Measurements from ENCODE around the gene HACL1. TPM values are rescaled to one million over a fixed set of nuclear protein-coding genes. Genes with fewer than 3 reads are reported as not detected.

Gene HACL1
- total RNA-seq, 1 experiment from 2014 or later: 20.5 TPM

DNA sequence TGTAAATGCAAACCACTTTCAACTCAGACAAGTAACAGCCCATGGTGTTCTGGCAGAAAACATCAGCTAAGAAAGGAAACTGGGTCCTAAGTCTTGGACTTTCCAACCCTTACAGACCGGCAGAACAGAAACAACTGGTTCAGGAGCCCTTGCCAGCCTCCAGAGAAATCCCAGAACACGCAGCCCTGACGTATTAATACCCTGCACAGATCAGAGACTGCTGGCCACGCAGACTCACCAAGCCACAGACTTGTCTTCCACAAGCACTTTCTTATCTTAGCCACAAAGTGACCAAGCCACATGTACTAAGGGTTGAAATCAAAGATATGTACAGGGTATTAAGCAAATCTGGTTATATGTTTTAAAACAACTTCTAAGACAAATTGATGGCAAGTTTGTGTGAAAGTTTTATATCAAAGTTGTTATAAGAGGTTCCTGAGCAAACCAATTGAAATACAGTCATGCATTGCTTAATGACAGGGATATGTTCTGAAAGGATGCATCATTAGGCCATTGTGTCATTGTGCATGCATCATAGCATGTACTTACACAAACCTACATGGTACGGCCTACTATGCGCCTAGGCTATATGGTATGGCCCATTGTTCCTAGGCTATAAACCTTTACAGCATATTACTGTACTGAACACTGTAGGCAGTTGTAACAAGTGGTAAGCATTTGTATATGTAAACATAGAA lies 37.0 kb upstream of the HACL1 start:
- TF ChIP-seq EGR1 (IDR thresholded peaks at IDR 0.05; ENCODE audit: low read depth) (no peak), CBX3 (IDR thresholded peaks at IDR 0.05; ENCODE audit: low read depth) (no peak), FOSL1 (IDR thresholded peaks at IDR 0.05; ENCODE audit: low read depth) (no peak), SIN3A (IDR thresholded peaks at IDR 0.05; ENCODE audit: low read depth) (no peak), EZH2phosphoT487 (IDR thresholded peaks at IDR 0.05; ENCODE audit: borderline replicate concordance) (no peak), EZH2 (IDR thresholded peaks at IDR 0.05) (no peak), CEBPB (IDR thresholded peaks at IDR 0.05; ENCODE audit: low read depth) (no peak), ZFX (IDR thresholded peaks at IDR 0.05) (no peak), TCF7L2 (IDR thresholded peaks at IDR 0.05; ENCODE audit: borderline replicate concordance, extremely low read depth, insufficient read depth, insufficient read length) (no peak), YY1 (IDR thresholded peaks at IDR 0.05; ENCODE audit: extremely low read depth, insufficient replicate concordance, low read depth, low read length) (no peak), POLR2A (IDR thresholded peaks at IDR 0.05; ENCODE audit: borderline replicate concordance, extremely low read depth, insufficient read depth, insufficient read length) (no peak), JUND (IDR thresholded peaks at IDR 0.05) (no peak; the same call in 1 of the 2 replicates)
- TF ChIP-seq, protein P1, sequence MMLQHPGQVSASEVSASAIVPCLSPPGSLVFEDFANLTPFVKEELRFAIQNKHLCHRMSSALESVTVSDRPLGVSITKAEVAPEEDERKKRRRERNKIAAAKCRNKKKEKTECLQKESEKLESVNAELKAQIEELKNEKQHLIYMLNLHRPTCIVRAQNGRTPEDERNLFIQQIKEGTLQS (IDR thresholded peaks at IDR 0.05): no peak
- TF ChIP-seq, protein P2, sequence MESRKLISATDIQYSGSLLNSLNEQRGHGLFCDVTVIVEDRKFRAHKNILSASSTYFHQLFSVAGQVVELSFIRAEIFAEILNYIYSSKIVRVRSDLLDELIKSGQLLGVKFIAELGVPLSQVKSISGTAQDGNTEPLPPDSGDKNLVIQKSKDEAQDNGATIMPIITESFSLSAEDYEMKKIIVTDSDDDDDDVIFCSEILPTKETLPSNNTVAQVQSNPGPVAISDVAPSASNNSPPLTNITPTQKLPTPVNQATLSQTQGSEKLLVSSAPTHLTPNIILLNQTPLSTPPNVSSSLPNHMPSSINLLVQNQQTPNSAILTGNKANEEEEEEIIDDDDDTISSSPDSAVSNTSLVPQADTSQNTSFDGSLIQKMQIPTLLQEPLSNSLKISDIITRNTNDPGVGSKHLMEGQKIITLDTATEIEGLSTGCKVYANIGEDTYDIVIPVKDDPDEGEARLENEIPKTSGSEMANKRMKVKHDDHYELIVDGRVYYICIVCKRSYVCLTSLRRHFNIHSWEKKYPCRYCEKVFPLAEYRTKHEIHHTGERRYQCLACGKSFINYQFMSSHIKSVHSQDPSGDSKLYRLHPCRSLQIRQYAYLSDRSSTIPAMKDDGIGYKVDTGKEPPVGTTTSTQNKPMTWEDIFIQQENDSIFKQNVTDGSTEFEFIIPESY (IDR thresholded peaks at IDR 0.05; ENCODE audit: extremely low read depth, insufficient replicate concordance, low read length): no peak
- TF ChIP-seq, protein P3, sequence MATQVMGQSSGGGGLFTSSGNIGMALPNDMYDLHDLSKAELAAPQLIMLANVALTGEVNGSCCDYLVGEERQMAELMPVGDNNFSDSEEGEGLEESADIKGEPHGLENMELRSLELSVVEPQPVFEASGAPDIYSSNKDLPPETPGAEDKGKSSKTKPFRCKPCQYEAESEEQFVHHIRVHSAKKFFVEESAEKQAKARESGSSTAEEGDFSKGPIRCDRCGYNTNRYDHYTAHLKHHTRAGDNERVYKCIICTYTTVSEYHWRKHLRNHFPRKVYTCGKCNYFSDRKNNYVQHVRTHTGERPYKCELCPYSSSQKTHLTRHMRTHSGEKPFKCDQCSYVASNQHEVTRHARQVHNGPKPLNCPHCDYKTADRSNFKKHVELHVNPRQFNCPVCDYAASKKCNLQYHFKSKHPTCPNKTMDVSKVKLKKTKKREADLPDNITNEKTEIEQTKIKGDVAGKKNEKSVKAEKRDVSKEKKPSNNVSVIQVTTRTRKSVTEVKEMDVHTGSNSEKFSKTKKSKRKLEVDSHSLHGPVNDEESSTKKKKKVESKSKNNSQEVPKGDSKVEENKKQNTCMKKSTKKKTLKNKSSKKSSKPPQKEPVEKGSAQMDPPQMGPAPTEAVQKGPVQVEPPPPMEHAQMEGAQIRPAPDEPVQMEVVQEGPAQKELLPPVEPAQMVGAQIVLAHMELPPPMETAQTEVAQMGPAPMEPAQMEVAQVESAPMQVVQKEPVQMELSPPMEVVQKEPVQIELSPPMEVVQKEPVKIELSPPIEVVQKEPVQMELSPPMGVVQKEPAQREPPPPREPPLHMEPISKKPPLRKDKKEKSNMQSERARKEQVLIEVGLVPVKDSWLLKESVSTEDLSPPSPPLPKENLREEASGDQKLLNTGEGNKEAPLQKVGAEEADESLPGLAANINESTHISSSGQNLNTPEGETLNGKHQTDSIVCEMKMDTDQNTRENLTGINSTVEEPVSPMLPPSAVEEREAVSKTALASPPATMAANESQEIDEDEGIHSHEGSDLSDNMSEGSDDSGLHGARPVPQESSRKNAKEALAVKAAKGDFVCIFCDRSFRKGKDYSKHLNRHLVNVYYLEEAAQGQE (IDR thresholded peaks at IDR 0.05; ENCODE audit: low read depth): no peak
- TF ChIP-seq, protein P4, sequence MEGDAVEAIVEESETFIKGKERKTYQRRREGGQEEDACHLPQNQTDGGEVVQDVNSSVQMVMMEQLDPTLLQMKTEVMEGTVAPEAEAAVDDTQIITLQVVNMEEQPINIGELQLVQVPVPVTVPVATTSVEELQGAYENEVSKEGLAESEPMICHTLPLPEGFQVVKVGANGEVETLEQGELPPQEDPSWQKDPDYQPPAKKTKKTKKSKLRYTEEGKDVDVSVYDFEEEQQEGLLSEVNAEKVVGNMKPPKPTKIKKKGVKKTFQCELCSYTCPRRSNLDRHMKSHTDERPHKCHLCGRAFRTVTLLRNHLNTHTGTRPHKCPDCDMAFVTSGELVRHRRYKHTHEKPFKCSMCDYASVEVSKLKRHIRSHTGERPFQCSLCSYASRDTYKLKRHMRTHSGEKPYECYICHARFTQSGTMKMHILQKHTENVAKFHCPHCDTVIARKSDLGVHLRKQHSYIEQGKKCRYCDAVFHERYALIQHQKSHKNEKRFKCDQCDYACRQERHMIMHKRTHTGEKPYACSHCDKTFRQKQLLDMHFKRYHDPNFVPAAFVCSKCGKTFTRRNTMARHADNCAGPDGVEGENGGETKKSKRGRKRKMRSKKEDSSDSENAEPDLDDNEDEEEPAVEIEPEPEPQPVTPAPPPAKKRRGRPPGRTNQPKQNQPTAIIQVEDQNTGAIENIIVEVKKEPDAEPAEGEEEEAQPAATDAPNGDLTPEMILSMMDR (IDR thresholded peaks at IDR 0.05 in 2 of 3, conservative IDR thresholded peaks at IDR 0.05 in 1 of 3; ENCODE audit: borderline replicate concordance in 1 of 3, insufficient read depth in 1 of 3, low read depth in 2 of 3, low read length in 2 of 3): no peak
- no peaks in the 10 kb centered on the region for H3K36me3 ChIP-seq (ENCODE audit: control insufficient read depth in 1 of 2, insufficient read depth in 2 of 2, low read length in 2 of 2)
- ATAC-seq (no peak), DNase-seq (ENCODE audit: low read depth, low spot score) (no peak)
- H3K79me2 ChIP-seq (ENCODE audit: insufficient read depth, low read length): no peaks in the 10 kb centered on the region
- ChIA-PET CTCF (no interaction called here), RAD21 (ENCODE audit: low non-redundant PET in 1 of 2, low total read pairs in 2 of 2, uncharacterized antibody in 2 of 2, unreplicated experiment in 2 of 2) (no interaction called here), POLR2A (no interaction called here)
- peaks cover 20 to 60% of the 10 kb centered on the region in 2 experiments for H3K4me1 ChIP-seq (ENCODE audit: control insufficient read depth in 1 of 2, insufficient read depth in 2 of 2, low read length in 2 of 2)
- no peak overlapping the region for H3K4me2 ChIP-seq (ENCODE audit: low read length)
- H3K9ac ChIP-seq (ENCODE audit: low read length): no peak overlapping the region
- no peaks in the 10 kb centered on the region for H3K9me3 ChIP-seq (ENCODE audit: control insufficient read depth in 1 of 2, insufficient read depth in 1 of 2, low read depth in 1 of 2, low read length in 2 of 2)
- no peak overlapping the region for H2AFZ ChIP-seq (ENCODE audit: low read depth, low read length, poor library complexity, severe bottlenecking)
- intact Hi-C loops (cut with micrococcal nuclease): loop anchor here (10.0 kb wide), 1 partner anchor 406 kb away; no protein-coding TSS in a partner anchor
- H3K4me3 ChIP-seq (replicated peaks in 1 of 2; ENCODE audit: low read depth in 1 of 2, low read length in 2 of 2): no peak overlapping the region
- H3K27ac ChIP-seq (ENCODE audit: low read depth, low read length): no peak overlapping the region
- no peaks in the 10 kb centered on the region for H3K9me2 ChIP-seq (ENCODE audit: insufficient read depth)
- no peaks in the 10 kb centered on the region for H3K27me3 ChIP-seq (ENCODE audit: insufficient read depth, low read length)
- H4K20me1 ChIP-seq (ENCODE audit: insufficient read depth): no peaks in the 10 kb centered on the region
- BruUV-seq (replicated peaks): no TSS peak
